GM21515 (cell line): ENCODE results near the gene ZNF91.
"Not testable (repeated sequence)": the region's sequence is repeated elsewhere in the genome, so short reads cannot be mapped to it uniquely, and the experiment has no call there.

ENCODE experiments used
- ATAC-seq: cut with Tn5 transposase; IDR thresholded peaks from one replicate; pipeline ENCODE4 v1.9.1; 2021; ENCODE audit not compliant: unreplicated experiment

The ZNF91 gene

DNA sequence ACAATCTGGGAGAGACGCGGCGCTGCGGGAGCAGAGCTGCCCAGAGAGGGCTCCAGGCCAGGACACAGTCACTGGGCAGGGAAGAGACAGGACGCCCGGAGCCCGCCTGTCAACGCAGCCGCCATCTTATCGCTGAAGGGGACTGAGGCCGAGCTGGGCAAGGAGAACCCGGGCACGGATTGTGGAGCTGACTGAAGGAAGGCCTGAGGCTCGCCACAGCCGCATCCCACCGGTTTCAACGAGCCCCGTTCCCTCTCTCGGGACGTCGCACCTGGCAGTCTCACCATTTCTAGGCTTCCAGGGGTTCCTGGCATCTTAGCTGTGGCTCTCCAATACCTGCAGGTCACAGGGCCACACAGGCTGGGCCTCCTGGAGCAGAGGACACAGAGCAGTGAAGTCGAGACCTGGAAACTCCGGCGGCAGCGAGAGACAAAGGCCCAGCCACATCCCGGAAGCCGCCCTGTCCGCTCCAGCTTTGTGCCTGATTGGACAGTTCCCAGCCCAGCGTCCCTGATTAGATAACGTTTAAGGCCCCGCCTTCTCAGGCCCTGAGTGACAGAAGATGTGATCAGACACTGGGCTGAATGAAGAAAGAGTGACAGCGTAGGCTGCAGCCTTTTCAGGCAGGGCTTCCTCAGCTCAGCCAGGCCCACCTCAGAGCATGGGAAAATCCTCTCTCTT, at the start of gene ZNF91:
Gene ZNF91 (minus strand): TSS at position 431 of the 681 bp plus-strand sequence. CDS start 117 bp downstream, at position 314.
- peak; percentile 97 for ATAC-seq

DNA sequence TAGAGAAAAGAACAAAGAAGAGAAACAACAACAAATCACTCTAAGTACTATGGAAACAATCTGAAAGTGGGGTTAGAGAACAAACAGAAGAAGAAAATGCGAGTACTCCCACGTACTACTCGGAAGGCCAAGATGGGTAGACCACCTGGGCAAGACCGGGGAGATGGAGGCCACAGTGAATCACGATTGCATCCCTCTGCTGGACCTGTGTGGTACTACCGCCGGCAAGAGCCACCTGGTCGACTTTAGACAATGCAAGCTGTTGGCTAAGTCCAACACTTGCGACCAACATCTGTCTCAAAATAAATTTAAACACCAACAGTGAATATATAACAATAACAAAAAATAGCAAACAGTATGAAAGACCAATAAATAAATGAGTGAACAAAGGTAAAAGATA, 45.5 kb upstream of the ZNF91 start:
- ATAC-seq = no peak

DNA sequence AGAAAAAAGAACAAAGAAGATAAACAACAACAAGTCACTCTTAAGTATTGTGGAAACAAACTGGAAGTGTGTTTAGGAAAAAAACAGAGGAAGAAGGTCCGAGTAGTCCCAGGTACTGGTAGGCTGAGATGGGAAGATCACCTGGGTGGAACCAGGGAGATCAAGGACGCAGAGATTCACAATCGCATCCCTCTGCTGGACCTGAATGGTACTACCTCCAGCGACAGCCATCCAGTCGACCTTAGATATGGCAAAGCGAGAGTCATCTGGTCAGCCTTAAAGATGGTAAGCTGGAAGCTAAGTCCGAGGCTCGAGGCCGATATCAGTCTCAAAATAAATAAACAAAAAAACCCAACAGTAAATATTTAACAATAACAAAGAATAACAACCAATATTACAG, 44.9 kb upstream of the ZNF91 start:
- no peak for ATAC-seq

DNA sequence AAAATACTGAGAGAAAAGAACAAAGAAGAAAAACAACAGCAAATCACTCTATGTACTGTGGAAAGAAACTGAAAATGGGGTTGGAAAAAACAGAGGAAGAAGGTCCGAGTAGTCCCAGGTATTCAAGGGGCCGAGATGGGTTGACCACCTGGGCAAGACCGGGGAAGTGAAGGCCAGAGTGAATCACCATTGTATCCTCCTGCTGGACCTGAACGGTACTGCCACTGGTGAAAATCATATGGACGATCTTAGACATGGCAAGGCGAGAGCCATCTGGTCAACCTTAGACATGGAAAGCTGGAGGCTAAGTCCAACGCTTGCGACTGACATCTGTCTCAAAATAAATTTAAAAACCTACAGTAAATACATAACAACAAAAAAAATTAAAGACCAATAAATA, 44.4 kb upstream of the ZNF91 start:
- ATAC-seq = no peak

DNA sequence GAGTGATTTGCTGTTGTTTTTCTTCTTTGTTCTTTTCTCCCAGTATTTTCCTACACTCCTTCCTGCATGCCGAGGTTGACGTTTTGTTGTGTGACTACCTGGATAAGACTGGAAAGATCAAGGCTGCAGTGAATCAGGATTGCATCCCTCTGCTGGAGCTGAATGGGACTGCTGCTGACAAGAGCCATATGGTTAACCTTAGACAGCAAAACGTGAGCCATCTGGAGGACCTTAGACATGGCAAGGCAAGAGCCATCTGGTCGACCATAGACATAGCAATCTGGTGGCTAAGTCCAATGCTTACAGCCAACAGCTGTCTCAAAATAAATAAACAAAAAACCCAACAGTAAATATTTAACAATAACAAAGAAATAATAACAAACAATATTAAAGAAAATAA, 42.6 kb upstream of the ZNF91 start:
- no peak for ATAC-seq

DNA sequence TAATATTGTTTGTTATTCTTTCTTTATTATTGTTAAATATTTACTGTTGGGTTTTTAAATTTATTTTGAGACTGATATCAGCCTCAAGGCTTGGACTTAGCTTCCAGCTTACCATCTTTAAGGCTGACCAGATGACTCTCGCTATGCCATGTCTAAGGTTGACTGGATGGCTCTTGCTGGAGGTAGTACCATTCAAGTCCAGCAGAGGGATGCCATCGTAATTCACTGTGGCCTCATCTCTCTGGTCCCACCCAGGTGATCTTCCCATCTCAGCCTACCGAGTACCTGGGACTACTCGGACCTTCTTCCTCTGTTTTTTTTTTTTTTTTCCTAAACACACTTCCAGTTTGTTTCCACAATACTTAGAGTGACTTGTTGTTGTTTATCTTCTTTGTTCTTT, 41.7 kb upstream of the ZNF91 start:
- ATAC-seq = no peak

DNA sequence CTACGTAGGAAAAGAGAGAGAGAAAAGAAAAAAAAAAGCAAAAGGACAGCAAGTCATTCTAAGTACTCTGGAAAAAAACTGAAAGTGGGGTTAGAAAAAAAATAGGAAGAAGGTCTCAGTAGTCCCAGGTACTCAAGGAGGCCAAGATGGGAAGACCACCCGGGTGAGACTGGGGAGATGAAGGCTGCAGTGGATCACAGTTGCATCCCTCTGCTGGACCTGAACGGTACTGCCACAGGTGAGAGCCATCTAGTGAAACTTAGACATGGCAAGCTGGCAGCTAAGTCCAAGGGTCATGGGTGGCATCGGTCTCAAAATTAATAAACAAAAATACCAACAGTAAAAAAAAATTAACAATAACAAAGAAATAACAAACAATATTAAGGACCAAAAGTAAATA, 41.0 kb upstream of the ZNF91 start:
- ATAC-seq = no peak

DNA sequence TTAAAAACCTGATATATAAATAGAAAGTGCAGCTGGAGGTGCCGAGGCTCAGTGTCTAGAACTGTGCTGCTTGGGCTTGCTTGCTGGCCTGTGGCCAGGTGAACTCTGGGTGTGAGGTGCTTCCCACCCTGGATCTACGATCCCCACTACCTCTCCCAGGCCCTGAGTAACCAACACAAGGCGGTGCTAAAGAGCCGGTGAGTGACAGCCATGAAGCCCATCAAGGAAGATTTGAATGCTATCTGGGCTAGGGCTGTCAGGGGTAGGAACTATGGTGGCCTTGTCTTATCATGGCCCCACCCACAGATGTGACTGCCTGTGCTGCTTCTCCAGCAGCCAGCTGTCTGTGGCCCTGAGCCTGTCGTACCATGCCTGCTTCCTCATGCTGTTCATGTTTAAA, 25.6 kb upstream of the ZNF91 start:
- ATAC-seq = no peak

DNA sequence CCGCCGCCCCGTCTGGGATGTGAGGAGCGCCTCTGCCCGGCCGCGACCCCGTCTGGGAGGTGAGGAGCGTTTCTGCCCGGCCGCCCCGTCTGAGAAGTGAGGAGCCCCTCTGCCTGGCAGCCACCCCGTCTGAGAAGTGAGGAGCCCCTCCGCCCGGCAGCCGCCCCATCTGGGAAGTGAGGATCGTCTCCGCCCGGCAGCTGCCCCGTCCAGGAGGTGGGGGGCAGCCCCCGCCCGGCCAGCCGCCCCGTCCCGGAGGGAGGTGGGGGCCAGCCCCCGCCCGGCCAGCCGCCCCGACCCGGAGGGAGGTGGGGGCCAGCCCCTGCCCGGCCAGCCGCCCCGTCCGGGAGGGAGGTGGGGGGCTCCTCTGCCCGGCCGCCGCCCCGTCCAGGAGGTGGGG, 24.0 kb upstream of the ZNF91 start:
- ATAC-seq = not testable (repeated sequence)

DNA sequence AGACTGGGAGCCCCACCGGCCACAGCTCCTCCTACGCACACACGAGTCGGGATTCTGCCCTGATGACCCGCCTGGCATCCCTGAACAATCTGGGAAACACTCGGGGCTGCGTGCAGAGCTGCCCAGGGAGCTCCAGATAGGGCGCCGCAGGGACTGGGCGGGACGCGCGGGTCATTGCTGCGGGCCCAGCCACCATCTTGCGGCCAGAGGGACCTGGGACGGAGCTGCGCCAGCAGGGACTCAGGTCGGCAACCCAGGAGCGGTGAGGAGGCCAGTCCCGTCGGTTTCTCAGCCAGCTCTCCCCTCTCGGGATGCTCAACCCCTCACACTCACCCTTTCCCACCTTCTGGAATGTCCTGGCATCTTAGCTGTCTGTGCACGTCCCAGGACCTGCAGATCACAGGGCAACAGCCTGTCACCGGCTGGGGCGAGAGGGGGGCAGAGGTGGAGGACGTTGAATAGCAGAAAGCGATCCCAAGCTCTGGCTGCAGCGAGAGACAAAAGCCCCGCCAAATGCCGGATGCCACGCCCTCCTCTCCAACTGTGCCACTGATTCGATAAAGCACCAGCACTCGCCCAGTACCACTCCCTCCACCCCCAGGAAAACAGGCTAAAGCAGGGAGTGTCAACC, 20.4 kb upstream of the ZNF91 start:
- no peak for ATAC-seq

DNA sequence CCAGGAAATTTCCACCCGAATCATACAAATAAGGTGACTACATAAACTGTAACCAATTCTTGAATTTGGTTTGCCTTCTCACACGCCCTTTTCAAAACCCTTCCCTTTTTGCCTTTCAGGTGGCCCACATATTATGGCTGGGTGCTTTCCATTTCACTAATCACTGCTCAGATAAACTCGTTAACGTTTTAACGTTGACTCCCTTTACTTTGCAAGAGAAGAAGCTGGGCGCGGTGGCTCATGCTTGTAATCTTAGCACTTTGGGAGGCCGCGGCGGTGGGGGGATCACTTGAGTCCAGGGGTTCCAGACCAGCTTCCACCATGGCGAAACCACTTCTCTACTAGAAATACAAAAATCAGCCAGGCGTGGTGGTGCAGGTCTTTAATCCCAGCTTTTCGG, 19.8 kb upstream of the ZNF91 start:
- no peak for ATAC-seq

DNA sequence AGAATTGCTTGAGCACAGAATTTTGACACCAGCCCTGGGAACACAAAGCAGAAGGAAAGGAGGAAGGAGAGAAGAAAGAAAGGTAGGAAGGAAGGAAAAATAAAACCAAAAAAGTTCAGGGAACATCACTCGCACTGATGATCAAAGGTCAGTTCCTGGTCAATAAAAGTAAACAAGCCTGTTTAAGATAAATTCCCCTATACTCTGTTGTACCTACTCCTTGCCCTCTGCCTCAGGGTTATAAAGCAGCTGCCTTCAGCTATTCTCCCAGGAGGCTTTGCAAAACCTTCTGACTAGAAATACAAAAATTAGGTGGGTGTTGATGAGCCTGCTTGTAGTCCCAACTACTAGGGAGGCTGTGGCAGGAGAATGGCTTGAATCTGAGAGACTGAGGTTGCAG, 14.9 kb upstream of the ZNF91 start:
- no peak for ATAC-seq

DNA sequence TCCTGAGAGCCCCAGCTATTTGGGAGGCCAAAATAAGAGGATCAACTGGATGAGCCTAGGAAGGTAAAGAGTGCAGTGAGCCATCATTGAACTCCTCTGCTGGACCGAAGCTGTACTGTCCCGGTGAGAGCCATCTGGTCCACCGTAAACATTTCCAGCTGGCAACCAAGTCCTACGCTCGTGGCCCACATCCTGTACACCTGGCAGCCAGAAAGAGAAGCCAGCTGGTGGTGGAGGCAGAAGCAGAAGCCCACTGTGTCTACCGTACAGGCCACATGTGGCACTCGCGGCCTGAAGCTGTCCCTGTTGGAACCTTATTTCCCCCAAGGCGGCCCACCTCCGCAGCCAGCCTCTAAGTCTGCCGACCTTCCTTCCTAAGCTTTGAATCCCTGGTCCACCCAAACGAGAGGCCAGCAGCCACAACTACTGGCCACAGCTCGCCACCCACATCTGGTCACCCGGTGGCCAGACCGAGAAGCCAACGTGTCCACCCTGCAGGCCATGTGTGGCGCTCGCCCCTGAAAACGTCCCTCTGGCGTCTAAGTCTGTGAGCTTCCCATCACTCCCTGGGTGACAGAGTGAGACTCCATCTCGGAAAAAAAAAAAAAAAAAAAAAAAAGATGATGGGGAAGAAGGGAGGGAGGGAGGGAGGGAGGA, 14.2 kb upstream of the ZNF91 start:
- ATAC-seq = no peak

DNA sequence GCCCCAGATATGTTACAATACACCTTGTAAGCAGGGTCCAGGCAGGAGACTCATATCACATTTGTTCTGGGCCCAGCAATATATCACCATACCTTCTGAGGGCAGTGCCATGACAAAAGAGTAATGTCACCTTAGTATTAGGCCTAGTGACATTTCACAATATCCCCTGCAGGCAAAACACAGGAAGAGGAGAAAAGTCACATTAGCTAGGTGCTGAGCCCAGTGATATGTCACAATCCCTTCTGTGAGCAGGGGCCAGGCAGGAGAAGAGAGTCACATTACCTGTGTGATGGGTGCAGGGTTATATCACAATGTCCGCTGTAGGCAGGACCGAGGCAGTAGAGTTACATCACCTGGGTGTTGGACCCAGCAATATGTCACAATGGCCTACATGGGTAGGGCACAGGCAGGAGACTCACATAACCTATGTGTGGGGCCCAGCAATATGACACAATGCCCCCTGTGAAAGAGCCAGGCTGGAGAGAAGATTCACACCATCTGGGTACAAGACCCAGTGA, 12.4 kb upstream of the ZNF91 start:
- ATAC-seq = no peak

DNA sequence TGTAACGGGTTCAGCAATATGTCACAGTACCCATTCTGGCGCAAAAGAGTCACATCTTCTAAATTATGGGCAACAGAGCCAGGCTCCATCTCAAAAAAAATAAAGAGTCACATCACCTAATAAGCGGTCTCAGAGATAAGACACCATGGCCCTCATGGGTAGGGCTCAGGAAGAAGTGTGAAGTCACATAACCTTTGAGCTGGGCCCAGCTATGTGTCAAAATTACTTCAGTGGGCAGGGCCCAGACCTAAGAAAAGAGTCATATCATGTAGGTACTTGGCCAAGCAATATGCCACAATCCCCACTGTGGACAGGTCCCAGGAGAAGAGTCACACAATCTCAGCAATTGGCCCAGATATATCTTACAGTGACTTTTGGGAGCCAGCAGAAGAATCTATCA, 11.4 kb upstream of the ZNF91 start:
- ATAC-seq = no peak

DNA sequence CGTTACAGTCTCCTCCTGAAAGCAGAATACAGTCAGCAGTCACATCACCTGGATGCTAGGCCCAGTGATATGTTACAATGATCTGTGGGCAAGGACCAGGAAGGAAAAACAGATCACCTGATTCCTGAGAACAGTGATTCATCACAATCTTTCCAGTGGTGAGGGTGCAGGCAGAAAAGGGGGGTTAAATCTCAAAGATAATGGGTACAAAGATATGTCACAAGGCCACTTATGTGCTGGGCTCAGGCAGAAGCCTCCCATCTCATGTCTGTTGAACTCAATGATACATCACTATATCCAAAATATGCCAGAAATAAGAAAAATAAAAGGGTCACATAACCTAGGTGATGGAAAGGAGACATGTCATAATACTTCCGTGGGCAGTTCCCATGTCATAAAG, 10.8 kb upstream of the ZNF91 start:
- no peak for ATAC-seq

DNA sequence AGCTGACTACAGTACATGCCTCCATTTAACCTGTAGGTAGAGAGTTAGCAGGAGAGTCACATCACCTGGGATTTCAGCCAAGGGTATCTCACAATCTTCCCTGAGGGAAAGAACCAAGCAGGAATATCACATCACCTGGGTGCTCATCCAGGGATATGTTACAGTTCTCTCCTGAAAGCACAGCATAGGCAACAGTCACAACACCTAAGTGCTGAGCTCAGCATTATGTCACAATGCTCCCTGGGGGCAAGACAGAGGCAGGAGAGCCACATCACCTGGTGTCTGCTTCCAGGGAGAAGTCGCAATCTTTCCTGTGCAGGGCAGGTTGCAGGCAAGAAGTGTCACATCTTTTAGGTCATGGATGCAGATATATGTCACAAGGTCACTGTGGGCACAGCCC, 9.4 kb upstream of the ZNF91 start:
- no peak for ATAC-seq

DNA sequence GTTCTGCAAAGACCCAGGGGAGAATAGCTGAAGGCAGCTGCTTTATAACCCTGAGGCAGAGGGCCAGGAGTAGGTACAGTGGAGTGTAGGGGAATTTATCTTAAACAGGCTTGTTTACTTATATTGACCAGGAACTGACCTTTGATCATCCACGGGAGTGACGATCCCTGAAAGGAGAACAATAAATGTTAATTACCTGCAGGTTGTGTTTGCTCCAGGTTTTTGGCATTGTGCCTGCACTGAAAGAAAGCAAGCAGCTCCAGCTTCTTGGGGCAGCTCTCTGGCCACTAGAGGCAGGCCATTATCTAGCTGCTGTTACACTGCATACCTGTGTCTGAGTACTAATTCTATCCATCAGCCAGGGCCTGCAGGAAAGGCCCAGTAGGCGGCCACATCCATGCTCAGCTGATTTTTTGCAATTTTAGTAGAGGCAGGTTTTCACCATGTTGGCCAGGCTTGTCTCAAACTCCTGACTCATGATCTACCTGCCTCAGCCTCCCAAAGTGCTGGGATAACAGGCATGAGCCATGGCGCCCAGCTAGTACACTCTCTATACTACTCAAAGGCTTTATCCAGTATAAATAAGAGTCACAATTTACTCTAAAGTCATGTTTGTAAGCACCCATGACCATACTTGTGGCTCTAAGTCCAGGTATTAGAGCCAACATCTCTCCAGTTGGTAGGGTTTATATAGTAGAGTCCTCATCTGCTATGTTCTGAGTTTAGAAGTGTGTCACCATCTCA, 8.5 kb upstream of the ZNF91 start:
- ATAC-seq = no peak

DNA sequence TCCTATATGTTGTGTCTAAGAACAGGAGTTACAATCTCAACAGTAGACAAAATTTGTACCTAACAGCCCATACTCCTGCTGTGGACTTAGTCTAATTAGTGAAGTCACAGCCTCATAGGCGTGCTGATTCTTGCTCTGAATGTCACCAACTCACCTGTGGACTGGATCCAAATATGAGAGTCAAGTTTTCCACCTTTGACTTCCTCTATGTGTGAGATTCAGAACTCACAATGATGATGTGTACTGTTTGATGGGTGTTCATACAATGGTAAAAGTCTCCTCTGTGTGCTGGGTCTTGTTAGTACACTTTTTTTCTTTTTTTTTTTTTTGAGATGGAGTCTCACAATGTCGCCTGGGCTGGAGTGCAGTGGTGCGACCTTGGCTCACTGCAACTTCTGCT, 7.8 kb upstream of the ZNF91 start:
- ATAC-seq = no peak

DNA sequence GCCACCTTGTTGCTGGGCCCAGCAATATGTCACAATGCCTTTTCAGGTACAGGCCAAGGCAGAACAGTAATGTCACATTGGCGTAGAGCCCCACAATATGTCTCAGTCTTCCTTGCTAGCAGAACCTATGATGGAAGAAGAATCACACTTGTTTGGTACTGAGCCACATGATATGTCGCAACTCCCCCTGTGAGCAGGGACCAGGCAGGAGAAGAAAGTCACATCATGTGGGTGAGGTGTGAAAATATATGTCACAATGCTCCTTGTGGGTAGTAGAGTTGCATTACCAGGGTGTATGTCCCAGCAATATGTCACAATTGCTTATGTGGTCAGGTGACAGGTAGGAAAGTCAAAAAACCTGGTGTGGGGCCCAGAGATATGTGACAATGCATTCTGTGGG, 7.1 kb upstream of the ZNF91 start:
- no peak for ATAC-seq

DNA sequence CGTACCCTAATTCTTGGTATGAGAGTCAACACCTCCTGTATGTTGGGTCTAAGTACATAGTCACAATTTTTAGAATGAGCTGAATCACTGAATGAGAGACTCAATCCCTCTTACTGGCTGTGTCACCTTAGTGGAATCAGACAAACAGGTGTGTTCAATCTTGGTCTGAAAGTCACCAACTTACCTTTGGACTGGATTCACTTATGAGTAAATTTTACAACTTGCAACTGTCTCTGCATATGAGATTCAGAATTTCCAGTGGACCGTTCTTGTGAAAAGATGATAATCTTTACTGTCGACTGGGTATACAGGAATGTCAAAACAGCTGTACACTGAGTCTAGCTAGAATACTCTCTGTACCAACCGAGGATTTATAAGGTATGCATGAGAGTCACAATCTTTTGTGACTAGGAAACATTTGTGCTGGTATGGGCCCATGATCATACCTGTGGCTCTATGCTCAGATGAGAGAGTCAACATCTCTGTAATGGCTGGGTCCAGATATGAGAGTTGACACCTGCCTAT, 5.9 kb upstream of the ZNF91 start:
- no peak for ATAC-seq
